HG02870 (cell line): ENCODE data around the gene PRPF38B.

Experiments
- ATAC-seq: cut with Tn5 transposase; IDR thresholded peaks from one replicate; pipeline ENCODE4 v1.9.1; 2021; ENCODE audit warnings: mild to moderate bottlenecking, moderate library complexity; ENCODE audit not compliant: unreplicated experiment

PRPF38B gene

GRCh38 chr1:108716437-108717230 is 24.5 kb downstream of the PRPF38B start:
- ATAC-seq = no peak

- no peak for ATAC-seq
Observed at GRCh38 chr1:108717774-108718316, 25.7 kb downstream of the PRPF38B start.

DNA sequence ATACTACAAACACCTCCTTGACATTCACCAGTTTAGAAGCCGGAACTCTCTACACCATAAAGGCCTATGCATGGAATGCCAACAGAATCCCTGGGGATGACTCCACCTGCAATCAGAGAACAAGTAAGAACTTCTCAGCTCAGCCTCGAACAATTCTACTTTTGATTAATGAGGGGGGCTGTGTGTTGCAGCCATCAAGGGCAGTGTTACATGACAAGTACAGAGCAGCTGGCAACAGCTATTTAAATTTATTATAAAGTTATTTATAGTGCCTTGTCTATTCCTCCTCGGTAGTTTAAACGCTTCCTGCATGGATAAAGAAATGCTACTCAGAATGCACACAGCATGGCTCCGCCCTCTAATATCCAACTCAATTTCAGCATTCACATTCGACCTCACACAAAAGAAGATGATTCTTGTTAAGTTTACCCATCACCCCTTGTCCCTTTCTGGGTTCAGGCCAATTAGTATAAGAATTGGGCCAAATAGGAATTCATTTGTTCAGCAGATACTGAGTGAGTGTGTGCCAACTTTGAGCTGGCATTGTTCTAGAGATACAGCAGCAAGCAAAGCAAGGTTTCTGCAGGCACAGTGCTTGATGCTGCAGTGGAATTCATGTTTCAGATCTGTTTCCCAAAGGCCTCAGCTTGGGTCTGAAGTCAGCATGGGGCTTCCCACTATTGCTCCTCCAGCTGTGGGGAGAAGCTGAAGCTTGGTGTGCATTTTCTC is 27.0 kb downstream of the PRPF38B start:
- no peak for ATAC-seq

DNA sequence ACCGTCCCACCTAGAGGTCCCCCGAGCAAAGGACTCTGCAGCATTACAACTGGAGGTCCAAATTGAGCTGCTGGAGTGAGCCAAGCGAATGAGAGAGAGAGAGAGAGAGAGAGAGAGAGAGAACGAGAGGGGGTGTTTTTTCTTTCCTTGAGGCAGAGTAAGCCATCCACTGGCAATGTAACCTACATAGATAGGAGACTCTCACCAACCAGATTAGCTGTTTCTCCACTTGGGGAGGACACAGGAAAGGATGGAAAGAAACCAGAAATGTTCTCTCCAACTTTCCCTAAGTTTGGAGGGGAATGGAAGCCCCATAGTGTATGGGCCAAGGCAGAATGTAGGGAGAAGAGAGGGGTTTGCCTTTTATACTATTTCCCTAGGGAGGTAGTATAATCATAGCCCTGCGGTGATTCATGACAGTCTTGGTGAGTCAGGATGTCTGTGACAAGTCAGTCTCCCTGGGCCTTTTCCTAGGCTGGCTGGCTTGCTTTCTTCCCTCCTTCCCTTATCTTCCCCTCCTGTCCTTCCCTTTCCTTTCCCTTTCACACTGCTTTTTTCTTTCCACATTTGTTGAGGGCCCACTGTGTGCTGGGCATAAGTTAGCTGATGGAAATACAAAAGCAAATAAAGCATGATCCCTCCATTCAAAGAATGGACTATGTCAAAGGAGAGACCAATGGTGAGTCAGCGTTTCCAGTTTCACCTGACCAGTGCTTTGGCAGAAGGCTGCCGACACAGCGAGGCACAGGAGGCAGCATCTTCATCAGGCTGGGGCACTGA is 27.7 kb downstream of the PRPF38B start:
- ATAC-seq = no peak

GRCh38 chr1:108722292-108722691 is 30.2 kb downstream of the PRPF38B start:
- no peak for ATAC-seq

DNA sequence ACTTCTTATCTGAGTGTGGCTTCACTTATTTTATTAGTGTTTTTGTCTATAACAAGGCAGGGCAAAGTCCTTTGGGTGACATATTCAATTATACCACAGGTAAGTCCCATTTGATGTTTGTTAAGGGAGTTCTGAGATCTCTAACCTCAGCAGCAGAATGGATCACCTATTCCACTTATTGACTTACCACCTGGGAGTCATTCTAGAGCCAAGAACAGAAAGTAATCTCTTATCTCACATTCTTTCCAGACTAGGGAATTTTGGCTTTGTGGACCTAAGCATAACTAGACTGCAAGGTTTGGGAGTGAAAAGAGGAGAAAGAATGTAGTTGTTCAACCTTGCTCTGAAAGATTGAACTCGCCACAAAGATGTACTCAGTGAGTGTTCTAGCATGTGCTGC is 33.8 kb downstream of the PRPF38B start:
- ATAC-seq = no peak

DNA sequence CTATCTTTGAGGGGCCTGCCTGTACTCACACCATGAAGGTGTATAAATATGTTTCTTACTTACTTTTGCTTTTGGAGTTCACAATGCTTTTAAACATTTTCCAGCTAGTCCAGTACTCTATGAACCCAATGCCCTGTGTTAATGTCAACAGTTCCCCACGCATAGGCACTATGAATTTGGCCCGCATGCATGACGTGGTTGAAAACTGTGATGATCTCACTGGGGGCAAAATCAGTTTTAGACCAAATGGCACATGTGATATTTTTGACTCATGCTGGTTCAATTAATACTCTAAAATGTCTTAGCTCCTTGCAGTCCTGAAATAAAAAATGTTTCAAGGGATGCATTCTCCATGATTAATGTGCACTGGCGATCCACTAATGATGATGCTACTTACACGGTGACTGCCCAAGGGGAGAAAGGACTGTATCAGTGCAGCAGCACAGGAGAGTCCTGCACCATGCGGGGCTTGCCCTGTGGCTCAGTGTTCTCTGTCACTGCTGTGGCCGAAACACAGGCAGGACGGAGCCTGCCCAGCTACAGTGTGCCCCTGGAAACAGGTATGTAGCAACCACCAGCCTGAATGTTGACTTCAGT is 36.3 kb downstream of the PRPF38B start:
- ATAC-seq = no peak

DNA sequence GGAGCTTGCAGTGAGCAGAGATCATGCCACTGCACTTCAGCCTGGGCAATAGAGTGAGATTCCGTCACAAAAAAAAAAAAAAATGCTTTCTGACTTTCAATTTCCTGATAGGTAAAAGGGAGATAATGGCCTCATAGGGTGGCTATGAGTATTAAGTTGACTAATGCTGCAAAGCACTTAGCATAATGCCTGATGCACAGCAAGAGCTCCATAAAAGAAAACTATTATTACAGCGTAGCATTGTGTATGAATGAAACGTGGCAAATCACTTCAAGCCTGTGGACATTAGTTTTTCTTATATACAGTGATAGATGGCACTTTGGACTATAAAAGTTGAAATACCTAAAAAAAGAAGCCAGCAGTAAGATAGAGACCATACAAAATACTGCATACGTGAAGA is 37.4 kb downstream of the PRPF38B start:
- no peak for ATAC-seq

GRCh38 chr1:108732398-108732797 is 40.3 kb downstream of the PRPF38B start:
- ATAC-seq = no peak

DNA sequence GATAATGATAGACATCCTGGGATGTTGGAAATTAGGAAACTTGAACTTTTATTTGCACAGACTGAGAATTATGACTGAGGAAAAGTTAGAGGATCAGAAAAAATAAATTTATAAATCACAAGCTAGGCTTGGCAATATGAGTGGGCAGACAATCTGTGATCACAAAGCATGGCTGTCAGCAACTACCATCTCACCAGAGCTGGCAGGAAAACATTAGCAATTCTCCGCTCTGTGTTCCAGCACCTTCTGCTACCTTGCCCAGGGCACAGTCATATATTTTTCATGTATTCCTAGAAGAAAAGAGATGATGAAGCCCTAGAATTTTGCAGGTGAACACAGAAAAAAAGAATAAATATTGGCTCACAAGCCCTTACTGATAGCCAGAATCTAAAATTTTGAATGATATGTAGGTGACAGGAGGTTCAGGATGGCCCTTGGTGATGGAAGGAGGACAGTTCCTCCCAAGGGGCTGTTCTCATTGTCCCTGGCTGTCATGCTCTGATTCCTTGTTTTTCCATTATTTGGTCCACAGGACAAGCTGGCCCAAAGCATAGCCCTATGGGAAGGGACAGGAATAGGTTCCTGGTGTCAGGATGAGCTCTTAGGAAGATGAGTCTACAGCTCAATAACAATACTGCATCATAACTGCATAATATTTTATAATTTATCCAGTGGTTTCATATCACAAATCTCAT is 42.2 kb downstream of the PRPF38B start:
- ATAC-seq = no peak

GRCh38 chr1:108742253-108742652 is 50.1 kb downstream of the PRPF38B start:
- no peak for ATAC-seq

DNA sequence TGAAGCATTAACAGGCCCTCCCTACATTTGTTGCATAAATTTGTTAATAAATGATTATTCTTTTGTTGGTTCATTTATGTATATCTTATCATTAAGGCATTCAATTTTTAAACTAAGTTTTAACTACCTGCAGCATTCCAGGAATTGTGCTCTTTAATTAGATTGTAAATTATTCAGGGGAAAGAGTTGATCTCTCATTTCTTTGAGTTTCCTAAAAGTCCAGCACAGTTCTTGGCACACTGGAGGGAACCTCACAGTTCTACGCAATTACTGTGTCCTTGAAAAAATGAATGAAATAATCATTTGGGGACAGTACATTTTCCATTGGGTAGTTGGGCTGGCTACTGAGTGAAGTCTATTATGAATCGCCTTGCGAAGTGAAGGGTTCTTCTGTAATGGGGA is 53.9 kb downstream of the PRPF38B start:
- no peak for ATAC-seq

GRCh38 chr1:108746382-108747170 is 54.5 kb downstream of the PRPF38B start, which contains the start of gene STXBP3:
Gene STXBP3 (plus strand): TSS chr1:108746674. CDS start chr1:108746738, 64 bp downstream.
- ATAC-seq = peak; percentile 87

DNA sequence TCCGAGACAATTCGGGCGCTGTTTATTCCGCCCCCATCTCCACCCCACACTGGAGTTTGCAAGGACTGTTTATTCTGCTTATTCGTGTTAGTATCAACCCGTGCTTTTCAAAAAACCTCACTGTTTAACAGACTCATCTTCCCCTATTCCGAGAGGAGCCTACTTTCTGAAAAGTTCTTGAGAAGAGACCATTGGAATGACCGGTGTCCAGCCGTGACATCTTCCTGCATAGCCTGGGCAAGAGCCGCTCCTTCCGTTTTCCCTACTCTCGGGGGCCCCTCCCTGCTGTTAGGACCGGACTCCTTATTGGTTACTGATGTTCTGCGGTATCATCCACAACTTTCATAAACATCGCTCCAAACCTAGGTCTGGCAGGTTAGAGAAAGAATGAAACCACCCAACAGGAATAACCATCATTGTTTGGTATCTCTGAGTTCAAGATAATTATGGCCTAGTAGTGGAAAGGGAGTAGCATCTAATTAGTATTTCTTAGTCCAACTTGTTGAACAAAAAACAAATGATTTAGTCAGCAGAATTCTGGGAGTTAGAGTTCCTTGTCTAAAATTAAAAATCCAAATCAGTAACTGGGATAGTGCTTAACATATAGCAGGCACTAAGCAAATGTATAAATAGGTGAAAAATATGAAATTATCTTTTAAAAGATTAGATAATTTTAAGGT is 55.2 kb downstream of the PRPF38B start:
- ATAC-seq = peak; percentile 27

DNA sequence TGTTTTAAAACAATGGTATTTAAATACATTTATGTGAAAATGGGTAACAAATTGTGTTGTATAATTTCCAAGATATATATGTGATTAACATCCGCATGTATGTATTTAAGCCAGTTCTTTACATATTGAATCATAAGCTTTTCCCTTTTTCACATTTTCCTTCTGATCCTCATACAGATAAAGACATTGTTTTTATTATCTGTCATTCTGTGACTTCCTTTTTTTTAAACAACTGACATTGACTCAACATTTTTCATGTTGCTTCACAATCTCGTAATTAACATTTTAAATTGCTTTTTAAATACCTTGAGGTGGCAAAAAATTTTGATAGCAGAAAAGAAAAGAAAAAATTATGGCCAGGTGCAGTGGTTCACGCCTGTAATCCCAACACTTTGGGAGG is 55.8 kb downstream of the PRPF38B start:
- ATAC-seq = no peak

DNA sequence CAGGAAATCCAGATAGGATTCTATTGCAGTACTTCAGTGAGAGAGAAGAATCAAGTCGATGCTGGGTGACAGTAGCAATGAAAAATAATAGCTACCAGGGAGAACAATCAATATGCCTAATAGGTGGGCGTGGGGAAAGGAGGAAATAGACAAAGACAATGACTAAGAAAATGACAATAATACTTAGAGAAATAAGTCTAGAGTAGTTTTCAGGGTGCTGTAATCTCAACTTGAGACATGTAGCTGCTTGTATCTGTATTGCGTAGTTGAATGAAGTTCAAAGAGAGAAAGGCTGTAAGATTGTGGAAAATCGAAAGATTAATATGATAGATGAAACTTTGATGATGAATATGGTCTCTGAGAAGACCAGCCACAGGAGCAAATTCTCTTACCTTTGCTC is 57.0 kb downstream of the PRPF38B start:
- no peak for ATAC-seq

GRCh38 chr1:108750476-108751181 is 58.5 kb downstream of the PRPF38B start:
- ATAC-seq = no peak
